CD4-positive, alpha-beta T cell treated with Interleukin-1 beta for 1 hour (primary cell): ENCODE measurements around the gene PEX10.

Experiments used
- DNase-seq, 2 donors: peaks; one replicate each; pipeline ENCODE4 v3.0.0-alpha.2; 2020 to 2022

Gene PEX10

GRCh38 chr1:2372551-2373490 is 39.5 kb downstream of the PEX10 start:
- DNase-seq: no peak

DNA sequence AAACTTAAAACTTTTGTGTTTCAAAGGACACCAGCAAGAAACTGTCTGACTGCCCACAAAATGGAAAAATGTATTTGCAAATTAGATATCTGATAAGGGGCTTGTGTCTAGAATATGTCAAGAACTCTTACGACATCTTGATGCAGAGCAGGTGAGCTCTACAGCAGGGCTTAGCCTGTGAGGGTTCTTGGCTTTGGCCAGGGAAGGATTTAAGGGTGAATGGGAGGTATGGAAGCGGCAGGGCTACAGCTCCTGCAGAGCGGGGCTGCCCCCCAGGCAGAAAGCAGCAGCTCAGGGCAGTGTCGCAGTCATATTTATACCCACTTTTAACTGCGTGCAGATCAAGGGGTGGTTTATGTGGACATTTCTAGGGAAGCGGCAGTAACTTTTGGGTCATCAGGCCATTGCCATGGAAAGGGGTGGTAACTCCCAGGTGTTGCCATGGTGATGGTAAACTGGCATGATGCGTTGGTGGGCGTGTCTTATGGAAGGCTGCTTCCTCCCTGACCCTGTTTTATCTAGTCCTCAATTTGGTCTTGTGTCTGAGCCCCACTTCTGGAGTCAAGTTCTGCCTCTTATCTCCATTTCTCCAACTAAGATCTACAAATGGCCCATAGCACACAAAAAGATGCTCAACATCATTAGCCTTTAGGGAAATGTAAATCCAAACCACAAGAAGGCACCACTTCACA is 44.2 kb downstream of the PEX10 start:
- no peak for DNase-seq

DNA sequence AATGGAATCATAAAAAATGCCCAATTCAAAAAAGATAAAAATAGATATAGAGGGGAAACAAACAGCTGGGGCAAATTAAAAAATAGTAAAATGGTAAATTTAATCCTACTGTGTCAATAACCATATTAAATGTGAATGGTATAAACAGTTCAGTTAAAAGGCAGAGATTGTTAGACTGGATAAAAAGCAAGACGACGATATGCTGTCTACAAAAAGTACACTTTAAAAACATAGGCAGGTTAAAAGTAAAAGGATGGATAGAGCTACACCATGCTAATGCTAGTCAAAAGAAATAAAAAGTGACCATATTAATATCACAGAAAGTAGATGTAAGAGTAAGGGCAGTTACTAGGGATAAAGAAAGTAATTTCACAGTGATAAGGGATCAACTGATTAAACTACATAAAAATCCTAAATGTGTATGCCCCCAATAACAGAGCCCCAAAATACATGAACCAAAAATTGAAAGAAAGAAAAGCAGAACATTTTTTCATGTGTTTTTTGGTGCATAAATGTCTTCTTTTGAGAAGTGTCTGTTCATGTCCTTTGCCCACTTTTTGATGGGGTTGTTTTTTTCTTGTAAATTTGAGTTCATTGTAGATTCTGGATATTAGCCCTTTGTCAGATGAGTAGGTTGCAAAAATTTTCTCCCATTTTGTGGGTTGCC is 48.4 kb downstream of the PEX10 start:
- no peak for DNase-seq

- DNase-seq: no peak
Measured at GRCh38 chr1:2360588-2361364, 51.6 kb downstream of the PEX10 start.

- DNase-seq: no peak
Measured at GRCh38 chr1:2358651-2359640, 53.4 kb downstream of the PEX10 start.

- no peak for DNase-seq
Measured at GRCh38 chr1:2358072-2358471, 54.3 kb downstream of the PEX10 start.

GRCh38 chr1:2356911-2357845 is 55.2 kb downstream of the PEX10 start:
- DNase-seq: no peak

GRCh38 chr1:2356401-2356800 is 56.0 kb downstream of the PEX10 start:
- no peak for DNase-seq

- no peak for DNase-seq
Measured at GRCh38 chr1:2355373-2356261, 56.7 kb downstream of the PEX10 start.

DNA sequence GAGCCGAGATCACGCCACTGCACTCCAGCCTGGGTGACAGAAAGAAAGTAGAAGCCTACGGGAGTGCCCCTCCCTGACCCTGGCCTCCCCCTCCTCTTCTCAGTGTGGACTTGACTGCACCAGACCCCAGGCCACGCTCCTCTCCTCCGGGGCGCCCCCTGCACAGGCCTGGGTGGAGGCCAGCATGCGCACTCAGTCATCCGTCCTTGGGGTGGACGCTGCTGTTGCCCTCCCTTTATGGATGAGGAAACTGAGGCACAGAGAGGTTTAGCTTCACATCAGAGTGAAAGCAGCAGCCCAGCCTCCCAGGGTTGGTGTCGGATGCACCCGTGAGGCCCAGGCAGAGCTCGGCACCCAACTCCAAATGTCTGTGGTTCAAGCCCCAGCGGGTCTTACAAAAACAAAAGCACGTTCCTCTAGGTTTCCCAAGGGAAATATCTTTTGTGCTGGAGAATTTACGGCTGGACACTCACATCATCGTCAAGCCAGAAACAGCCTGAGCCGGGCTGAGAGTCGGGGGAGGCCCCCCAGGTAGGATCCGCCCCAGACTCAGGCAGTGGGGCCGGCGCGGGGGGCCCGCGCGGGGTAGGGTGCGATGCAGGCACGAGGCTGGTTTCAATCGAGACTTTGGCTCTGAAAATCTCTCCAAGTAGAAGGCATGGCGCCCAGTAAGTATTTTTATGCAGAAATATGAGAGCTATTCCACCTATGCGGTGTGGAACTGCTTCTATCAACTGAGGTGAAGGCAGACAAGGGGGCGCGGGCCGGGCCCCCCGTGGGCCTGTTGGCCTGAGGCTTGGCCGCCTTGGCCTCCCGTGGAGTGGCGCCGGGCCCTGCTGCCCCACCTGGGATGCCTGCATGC is 57.6 kb downstream of the PEX10 start:
- DNase-seq: no peak
